LHCN-M2 (cell line): ENCODE data around the gene KIAA1755. TPM values are rescaled to one million over a fixed set of nuclear protein-coding genes. Genes with fewer than 3 reads are reported as not detected.
A peak's percentile ranks its signal among the peaks of the same experiment; 100 is the strongest.
"Not testable (repeated sequence)": the region's sequence is repeated elsewhere in the genome, so short reads cannot be mapped to it uniquely, and the experiment has no call there.

Source experiments
- DNase-seq: peaks from one replicate; pipeline ENCODE4 v3.0.0-alpha.2; 2012; ENCODE audit warnings: low read depth
- total RNA-seq: library from RNA; depleted of rRNA; stranded (reverse); fragments of >200 nt; gene quantifications from 2 replicates; pipeline ENCODE4 v1.2.3, GENCODE V29; 2014

Gene KIAA1755
- total RNA-seq, 1 experiment from 2014 or later, result 0.17 TPM

DNA sequence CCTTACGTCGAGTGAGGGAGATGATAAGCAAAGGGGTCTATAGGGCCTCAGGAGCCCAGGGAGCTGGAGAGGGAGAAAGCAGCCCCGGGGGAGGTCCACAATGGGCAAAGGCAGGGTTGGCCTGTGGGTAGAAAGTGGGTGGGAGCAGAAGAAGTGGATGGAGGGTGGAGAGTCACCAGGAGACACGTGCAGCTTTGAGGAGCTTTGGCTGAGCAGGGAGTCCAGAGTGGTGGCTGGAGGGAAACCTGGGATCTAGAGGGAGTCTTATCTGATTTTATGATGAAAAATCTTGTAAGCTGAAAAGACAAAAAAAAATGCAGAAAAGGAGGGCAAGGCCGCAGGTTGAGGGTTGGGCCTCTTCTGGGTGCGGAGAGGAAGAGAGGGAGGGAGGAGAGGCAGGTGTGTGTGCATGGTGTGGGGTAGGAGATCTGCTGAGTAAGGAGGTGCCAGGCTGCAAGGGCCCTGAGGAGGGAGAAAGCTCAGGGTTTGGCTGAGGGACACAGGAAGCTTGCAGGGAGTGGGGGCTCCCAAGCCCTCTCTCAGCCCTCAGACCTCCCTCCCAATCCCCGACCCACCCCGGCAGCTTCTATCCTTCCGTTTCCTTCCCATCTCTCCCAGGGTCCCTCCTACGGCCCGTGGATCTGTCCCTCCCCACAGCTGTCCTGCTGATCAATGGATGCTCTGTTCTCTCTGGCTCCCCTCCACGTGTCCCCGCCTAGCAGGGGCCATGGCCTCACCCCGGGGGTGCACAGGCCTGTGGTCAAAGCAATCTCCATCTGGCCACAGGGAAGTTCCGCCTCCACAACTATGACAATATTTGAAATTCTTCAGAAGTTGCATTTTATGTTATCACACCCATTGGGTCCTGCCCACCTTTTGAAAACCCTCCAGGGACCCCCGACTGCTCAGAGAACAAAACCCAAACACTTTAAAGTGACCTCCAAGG, 26.3 kb upstream of the KIAA1755 start:
- DNase-seq, result peak; percentile 49

GRCh38 chr20:38284893-38285444, 24.4 kb upstream of the KIAA1755 start:
- DNase-seq, result no peak

GRCh38 chr20:38284066-38284650, 23.6 kb upstream of the KIAA1755 start:
- not testable (repeated sequence) for DNase-seq

- DNase-seq, result no peak
Observed at GRCh38 chr20:38283236-38283635, 22.7 kb upstream of the KIAA1755 start.

GRCh38 chr20:38281176-38281915, 20.8 kb upstream of the KIAA1755 start:
- DNase-seq, result not testable (repeated sequence)

DNA sequence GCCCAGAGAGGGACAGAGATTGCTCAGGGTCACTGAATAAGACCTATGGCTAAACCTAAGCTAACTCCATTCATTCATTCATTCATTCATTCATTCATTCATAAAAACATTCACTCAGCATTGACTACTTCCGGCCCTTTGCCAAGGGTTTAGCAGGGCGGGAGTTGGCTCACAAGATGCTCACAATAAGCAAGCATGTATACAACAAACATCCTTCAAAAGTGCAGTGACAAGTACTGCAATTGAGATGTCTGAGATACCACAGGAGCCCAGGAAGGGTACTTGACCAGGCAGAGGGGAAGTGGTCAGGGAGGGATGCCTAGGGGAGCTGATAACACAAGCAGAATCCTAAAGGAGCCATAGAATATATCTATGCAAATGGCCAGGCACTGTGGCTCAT, 18.2 kb upstream of the KIAA1755 start:
- DNase-seq, result no peak

GRCh38 chr20:38278131-38278530, 17.6 kb upstream of the KIAA1755 start:
- peak; percentile 19 for DNase-seq

DNA sequence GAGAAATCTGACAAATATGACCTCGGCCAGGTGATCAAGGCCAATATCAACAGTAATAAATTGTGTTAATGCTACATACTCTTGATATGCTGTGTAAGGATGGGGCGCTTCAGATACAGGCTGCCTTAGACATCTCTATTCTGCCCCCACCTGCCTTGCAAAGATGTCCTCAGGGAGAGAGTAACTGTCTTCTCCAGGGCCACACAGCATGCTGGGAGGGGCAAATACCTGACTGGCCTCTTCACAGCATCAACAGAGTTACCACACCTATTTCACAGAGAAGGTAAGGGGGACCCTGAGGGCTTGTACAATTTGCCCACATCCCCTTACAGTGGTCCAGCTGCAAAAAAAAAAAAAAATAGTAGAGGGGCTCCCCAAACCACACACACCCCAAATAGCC, 17.2 kb upstream of the KIAA1755 start:
- no peak for DNase-seq

DNA sequence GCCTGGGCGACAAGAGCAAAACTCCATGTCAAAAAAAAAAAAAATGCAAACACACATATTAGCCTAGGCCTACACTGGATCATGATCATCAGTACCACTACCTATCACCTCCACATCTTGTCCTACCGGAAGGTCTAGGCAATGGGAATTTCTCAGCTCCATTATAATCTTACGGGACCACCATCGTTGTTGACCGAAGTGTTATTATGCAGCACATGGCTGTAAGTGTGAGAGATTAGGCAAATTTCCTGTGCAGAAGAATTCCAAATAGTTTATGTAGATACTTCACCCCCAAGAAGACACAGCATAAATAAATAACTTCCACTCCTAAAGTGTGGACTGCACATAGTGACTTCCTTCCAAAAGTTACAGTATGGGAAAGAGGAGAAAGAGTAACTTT, 16.8 kb upstream of the KIAA1755 start:
- no peak for DNase-seq

DNA sequence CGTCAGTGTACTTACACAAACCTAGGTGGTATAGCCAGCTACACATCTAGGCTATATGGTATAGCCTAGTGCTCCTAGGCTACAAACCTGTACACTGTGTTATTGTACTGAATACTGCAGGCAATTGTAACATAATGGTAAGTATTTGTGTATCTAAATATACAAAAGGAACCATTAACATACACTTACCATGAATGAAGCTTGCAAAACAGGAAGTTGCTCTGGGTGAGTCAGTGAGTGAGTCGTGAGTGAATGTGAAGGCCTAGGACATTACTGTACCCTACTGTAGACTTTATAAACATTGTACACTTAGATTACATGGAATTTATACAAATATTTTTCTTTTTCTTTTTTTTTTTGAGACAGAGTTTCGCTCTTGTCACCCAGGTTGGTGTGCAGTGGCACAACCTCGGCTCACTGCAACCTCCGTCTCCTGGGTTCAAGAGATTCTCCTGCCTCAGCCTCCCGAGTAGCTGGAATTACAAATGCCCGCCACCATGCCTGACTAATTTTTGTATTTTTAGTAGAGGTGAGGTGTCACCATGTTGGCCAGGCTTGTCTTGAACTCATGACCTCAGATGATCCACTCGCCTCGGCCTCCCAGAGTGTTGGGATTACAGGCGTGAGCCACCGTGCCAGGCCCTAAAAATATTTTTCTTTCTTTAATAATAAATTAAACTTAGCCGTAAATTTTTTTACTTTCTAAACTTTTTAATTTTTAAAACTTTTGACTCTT, 15.4 kb upstream of the KIAA1755 start:
- peak; percentile 86 for DNase-seq

GRCh38 chr20:38272961-38273360, 12.4 kb upstream of the KIAA1755 start:
- DNase-seq, result peak; percentile 34

- DNase-seq, result peak; percentile 41
Observed at GRCh38 chr20:38272398-38272797, 11.9 kb upstream of the KIAA1755 start.

DNA sequence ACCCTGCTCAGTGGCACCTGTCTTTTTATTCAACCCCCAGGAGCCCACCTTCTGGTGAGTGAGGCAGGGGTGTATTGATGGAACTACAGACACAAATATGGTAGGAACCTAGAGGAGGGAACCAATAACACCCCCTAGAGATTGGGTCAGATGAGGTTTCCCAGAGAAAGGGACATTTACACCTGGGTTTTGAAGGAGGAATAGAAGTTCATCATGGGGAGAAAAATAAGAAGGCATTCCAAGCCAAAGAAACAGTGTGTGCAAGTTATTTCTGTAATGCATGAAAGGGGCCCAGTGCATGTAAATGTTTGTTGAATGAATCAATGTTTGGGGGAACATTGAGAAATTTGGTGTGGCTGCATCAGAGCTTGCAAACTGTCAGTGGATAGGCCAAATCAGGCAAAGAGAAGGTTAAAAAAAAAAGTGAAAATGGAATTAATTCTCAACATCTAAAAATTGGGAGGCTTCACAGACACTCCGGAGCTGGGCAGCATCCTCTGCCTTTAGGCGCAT, 11.1 kb upstream of the KIAA1755 start:
- no peak for DNase-seq

DNA sequence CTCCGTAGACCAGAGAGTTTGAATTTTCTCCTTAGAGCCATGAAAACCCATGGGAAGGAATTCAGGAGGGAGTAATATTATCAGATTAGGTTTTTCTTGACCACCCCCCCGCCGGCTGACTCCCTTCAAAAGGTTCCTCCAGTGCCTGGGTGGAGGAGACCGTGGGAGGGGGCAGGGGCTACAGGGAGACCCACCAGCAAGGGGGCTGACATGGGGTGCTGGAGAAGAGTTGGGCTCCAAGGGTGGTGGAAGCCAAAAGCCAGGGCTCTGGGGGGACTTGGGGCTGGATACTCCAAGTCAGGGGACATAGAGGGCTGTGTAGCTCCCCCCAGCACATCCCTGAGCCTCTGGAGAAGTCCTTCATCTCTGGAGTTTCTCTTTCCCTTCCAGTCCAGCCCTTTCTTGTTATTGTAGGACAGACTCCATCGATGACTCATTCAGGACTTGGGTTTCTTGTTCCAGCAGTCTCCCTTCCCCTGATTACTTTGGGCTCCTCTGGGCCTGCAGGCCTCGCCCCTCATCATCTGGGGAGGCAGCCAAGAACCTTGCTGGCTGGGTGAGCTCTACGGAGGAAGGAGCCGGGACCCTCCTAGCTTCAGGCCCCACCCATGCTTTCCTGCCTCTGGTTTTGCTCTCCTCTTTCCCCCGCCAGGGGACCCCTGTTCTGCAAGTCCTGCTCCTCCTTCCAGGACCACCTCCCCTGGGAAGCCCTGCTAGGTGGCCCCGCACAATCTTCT, 10.5 kb upstream of the KIAA1755 start:
- peak; percentile 94 for DNase-seq

GRCh38 chr20:38269715-38270114, 9.2 kb upstream of the KIAA1755 start:
- no peak for DNase-seq

DNA sequence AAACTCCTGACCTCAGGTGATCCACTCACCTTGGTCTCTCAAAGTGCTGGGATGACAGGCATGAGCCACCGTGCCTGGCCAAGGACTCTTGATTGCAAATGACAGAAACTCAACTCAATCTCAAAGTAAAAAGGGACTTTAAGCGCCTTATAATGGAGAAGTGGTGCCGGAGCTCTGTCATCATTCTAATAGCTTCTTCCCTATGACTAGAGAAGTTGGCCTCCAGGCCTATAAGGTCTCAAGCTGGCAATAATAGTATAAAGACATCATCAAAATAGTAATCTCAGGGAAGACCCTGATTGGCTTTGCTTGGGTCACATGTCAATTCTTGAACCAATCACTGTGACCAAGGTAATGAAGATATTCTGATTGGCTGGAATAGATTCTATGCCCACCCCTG, 8.5 kb upstream of the KIAA1755 start:
- no peak for DNase-seq

- DNase-seq, result no peak
Observed at GRCh38 chr20:38267901-38268514, 7.5 kb upstream of the KIAA1755 start.

DNA sequence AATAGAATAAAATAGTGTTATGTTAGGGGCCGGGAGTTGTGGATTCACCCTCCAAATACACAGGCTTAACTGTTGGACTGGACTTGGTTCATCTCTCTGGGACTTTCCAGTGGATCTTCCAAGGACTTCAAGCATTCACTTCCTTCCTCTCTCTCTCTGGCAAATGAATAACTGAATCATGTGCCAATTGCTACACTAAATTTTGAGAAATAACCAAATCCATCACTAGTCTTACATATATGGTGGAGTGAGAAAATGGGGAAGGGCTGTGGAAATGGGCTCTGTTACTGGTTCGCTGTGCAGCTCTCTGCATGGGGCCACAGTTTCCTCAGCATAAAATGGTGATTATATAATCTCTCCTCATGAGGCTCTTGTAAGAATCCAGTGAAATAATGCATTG, 6.8 kb upstream of the KIAA1755 start:
- DNase-seq, result no peak

GRCh38 chr20:38266426-38266825, 5.9 kb upstream of the KIAA1755 start:
- DNase-seq, result no peak

GRCh38 chr20:38262931-38263330, 2.4 kb upstream of the KIAA1755 start:
- DNase-seq, result no peak
